Activated CD4-positive, CD25-positive, alpha-beta regulatory T cell treated with anti-CD3 and anti-CD28 coated beads, Interleukin-2, amount 50 U/mL, for 24 hours (primary cell): ENCODE data around the gene BNIP1.

Source experiments
- ATAC-seq, 2 donors: fragments of 150-1000 bp; cut with Tn5 transposase; one replicate each; pipeline ENCODE4 v1.10.0; 2021; ENCODE audit warnings: mild to moderate bottlenecking in 1 of 2, moderate library complexity in 1 of 2

The BNIP1 gene

DNA sequence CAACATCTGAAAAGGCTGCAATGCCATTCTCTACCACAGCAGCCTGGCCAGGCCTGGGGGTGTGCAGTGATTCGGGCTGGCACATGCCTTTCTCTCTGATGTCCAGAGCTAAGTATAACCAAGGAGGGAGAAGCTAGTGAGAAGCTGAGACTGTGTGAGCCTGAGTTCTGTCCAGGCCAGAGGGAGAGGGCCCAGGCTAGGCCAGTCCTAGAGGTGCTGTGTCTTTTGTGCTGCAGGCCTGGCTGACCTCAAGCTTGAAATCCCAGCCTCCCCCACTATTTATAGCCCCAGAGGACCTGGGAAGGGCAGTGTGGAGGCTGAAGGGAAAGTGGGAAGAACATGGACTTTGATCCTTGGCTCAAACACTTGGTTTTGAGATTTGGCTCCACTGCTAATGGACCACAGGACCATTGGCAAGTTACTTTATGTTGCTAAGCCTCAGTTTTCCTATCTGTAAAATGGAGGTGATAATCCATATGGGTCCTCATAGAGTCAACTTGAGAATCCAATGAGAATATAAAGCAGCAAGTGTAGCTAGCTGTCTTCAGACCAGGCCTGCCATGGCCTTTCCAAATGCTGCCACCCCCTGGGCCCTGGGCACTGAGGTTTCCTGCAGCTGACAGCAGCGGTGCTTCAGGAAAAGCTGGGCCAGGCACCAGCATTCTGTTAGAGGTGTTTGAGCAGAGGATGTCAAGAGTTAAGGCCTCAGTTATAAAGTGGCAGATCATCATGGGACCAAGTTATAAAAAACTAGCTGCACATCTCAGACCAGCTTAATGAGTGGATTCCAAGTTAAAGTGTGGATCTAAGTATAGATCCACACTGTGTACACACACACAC lies 21.1 kb downstream of the BNIP1 start:
- ATAC-seq, result no peak

DNA sequence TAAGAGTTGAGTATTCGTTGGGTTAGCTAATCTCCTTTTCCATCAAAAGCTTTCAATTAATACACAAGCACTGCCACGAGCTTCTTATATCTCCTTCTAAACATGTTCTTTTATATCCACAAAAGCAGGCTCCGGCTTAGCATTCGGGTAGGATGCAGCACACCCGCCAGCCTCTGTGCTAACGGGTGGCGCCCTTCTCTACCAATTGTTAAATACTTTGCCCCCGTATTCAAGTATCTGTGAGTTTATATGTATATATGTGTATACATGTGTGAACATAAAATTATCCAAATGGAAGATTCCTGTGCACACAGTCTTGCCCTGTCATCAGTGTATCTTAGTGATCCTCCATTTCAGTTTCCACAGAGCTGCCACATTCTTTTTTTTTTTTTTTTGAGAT lies 27.8 kb downstream of the BNIP1 start:
- no peak for ATAC-seq

DNA sequence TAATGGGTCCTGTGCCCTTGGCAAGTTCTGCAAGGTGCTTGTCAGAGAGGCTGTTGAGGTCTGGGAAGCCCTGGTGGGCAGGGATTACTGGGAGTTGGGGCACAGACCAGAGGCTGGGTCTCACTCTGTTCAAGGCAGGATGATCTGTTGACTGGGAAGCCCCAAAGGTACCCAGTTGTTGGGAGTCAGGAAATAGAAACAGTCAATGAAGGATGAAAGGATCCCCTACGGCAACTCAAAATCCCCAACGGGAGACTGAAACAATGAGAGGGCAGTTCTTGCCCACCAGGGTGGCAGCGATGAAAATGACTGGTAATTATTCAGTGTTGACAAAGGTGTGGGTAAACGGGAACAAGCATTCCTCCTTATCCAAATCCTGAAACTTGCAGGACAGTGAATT lies 31.2 kb downstream of the BNIP1 start:
- no peak for ATAC-seq

DNA sequence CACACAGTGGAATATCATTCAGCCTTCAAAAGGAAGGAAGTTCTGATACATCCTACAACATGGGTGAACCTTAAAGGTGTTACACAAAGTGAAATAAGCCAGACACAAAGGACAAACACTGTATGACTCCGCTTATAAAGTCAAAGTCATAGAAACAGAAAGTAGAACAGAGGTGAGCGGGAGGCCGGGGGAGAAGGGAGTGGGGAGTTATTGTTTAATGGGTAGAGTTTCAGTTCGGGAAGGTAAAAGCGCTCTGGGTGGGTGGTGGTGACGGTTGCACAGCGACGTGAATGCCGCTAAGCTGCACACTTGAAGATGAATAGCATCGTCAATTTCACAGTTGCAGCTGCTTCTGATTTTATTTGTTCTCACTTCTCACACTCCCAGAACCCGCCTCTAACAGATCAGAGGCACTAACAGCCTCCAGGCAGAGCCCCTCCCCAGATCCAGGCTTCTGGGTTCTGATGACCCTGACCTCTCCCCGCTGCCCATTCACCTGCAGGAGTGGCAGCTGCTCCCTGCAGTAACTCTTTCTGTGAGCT lies 34.1 kb downstream of the BNIP1 start:
- ATAC-seq, result peak in 1 of 2 donors; percentile 13

DNA sequence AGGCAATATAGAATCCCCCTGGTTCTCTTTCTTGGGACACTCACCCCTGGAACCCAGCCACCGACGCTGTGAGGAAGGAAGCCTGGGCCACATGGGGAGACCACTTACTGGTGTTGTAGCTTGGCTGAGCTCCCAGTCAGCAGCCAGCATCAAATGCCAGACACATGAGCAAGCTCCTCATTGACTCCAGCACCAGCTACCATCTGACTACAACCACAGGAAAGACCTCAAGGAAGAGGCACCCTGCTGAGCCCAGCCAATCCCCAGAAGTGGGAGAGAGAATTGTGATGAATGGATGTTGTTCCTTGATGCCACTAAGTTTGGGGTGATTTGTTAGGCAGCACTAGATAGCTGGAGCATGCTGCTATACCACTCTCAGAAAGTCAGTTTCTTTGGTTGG lies 36.0 kb downstream of the BNIP1 start:
- ATAC-seq, result no peak

DNA sequence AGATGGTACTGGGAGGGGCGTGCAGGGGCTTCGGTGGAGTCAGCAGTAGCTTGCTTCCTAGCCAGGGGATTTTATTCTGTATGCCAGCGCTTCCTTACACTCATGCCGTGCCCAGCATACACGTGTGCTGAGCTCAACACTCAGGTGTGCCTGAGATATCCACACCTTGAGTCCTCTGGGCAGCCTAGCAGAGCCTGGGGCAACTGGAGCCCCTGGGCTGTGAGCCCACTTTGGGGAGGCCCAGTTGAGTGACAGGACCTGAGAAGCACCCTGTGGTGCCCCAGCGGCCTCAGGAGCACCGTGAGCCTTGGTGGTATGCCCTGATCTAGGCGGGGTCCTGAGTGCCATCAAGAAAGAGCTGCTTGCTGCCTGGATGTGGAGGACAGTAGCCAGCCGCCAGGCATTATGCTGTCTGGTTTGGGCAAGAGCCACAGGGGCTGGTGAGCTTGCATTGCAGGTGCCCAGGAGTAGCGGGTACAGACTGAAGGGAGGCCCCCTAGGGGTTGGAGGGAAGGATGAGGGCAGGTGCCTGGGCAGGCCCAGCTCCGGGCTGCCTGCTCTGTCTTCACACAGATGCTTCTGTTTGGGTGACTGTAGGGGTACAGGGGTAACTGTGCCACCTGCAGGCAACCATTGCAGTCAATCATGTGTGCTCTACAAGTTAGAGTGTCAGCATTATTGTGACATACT lies 42.9 kb downstream of the BNIP1 start:
- ATAC-seq, result peak in 1 of 2 donors; percentile 55

DNA sequence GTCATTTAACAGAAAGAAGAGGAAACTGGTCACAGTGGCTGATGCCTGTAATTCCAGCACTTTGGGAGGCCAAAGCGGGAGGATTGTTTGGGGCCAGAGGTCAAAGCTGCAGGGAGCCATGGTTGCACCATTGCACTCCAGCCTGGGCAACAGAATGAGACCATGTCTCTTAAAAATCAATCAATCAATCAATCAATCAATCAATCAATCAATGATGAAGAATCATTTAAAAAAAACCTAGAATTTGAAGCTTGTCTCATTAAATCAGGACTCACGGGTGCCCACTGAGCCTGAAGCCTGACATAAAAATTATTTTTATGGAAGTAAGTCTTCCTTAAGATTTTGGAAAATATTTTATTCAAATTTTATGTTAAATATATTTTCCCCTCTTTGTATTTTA lies 43.9 kb downstream of the BNIP1 start:
- no peak for ATAC-seq

DNA sequence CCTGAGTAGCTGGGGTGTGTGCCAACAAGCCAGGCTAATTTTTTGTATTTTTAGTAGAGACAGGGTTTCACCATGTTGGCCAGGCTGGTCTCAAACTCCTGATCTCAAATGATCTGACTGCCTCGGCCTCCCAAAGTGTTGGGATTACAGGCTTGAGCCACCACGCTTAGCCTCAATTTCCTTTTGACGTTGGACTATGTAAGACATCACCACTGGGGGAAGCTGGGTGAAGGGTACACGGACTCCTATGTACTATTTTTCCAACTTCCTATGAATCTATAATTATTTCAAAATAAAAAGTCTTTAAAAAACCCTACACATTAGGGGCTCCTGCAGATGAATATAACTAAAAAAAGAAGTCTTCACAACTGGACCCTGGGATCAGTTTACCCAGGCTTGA lies 46.7 kb downstream of the BNIP1 start:
- ATAC-seq, result no peak

DNA sequence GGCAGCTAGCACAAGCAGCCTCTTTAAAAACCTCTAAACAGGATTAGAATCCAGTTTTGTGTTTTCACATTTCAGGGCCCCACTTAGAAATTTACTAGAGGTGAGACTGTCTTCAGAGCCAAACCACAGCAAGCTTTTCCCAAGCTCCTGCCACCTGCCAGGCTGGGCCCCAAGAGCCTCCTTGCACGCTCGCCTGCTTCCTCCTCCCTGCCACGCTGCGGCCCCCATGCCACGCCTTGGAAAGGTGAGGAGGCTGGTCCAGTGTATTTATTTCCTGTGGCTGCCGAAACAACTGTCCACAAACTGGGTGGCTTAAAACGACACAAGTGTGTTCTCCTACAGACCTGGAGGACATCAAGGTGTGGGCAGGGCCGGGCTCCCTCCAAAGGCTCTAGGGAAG lies 47.2 kb downstream of the BNIP1 start:
- ATAC-seq, result no peak

DNA sequence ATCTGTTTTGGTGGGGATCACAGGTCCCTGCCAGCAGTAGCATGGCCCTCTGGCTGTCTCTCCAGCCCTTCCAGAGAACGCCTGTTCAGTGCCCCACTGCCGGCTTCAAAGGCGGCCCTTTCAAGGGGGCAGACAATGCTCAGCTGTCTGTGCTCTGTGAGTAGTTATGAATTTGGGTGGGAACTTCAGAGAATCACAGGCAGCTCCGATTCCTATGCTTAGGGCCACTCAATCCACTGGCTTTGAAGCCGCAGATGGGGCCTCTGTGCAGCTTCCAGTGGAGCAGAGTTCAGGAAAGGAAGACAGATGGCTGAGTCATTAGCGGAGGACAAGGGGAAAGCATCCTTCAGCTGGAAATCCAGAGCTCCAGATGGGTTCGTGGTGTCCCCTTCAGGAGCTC lies 48.2 kb downstream of the BNIP1 start:
- ATAC-seq, result no peak

DNA sequence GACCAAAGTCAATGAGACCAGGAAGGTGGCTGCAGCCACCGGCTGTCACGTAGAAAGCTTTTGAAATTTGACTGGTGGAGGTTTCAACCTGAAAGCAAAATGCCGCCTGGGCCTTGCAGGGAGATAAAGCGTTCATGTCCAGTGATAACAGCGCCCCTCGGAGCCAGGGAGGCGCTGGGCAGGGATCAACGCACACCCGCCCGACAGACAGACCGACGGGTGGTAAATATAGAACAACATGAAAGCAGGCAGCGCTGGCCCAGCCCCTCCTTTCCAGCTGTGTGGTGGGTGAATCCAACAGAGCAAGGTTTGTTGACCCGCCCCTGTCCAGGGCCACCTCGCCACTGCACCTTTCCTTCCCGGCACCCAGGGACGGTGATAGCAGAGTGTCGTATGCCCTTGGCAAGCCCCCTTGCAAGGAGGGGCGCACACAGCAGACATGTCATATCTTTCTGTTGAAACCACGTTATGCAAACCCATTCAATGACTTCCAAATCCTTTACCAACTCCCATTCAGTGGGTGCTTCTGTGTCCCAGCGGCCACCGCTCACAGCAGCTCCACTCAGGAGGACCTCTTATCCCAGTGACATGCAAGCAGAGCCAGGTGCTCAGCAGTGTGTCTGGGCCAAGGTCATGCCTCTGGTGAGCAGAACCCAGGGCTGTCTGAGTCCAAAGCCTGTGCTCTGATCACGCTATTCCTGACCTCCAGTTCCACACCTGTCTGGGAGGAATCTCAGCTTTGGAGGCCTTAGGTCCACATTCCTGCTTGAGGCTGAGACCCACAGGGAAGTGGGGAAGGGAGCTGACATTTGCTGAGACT lies 52.0 kb downstream of the BNIP1 start:
- ATAC-seq, result no peak

DNA sequence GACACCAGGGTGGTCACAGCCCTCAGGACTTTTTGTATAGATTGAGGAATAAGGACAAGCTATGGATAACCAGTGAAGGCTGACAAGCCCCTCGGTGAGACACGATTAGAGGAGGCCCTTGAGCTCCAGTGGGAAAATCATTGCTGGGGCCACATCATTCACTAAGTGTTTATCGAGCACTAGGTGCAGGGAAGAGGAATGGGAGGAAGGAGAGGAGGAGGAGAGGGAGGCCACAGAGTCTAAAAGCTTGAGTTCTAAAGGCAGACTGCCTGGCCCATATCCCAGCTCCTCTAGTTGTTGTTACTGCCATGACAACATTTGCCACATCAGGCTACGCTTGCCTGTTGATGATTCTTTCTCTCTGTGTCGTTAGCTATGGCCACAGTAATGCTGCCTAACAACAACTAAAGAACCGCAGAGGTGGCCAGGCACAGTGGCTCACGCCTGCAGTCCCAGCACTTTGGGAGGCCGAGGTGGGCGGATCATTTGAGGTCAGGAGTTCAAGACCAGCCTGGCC lies 53.1 kb downstream of the BNIP1 start:
- no peak for ATAC-seq

DNA sequence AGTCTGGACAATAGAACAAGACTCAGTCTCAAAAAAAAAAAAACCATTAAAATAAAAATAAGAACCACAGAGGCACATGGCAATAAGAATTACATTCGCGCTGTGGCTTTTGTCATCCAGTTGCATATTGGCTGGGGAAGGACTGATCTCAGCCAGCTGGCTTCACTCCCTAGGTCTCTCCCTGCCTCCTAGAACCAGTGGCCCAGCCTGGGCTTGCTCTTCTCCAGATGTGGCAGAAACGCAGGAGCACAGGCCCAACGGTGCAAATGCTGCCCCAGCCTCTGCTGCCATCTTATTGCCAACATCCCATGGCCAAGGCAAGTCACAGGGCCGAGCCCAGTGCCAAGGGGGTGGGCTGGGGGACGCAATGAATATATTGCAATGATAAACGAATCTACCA lies 53.7 kb downstream of the BNIP1 start:
- no peak for ATAC-seq

DNA sequence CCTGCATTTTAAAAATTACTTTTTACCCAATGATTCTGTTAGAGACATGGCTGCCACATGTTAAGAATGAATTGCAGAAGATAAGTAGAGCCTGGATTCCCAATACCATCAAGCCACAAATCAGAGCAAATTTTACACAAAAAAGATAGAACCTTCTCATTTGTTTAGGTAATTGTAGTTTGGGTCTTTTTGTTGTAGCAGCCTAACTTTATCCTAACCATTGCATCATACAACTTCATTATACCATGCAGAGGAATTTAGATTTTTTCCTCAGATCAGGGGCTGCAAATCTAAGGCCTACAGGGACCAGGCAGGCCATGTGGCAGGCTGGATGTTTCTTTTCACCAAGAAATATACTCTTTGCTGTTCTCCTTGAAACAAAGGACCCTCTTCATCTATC lies 56.0 kb downstream of the BNIP1 start:
- ATAC-seq, result no peak

DNA sequence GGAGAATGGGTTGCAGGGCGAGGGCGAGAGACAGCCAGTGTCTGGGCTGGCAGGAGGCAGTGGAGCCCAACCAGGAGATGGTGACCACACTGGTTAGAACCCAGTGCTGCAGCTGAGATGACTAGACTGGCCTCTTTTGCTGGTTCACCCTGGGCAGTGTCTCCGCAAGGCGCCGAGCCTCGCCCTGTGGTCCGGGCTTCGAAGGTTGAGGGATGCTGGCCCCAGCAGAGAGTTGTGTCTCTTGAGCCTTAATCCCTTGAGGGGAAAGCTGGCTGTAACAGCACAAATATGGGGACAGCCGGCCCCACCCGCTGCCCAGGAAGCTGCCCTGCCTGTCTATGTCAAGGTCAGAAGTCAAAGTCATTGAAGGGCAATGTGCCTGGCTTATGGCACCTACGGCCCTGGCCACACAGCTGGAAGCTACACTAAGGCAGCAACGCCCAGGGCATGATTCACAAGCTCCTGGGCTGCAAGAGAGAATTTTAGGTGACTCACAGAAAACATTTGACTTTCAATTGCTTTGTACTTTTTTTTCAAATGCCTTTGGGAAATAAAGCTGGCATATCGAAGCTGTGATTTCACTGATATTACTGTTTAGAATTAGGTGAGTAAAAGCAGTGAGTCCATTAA lies 57.4 kb downstream of the BNIP1 start:
- ATAC-seq, result no peak

DNA sequence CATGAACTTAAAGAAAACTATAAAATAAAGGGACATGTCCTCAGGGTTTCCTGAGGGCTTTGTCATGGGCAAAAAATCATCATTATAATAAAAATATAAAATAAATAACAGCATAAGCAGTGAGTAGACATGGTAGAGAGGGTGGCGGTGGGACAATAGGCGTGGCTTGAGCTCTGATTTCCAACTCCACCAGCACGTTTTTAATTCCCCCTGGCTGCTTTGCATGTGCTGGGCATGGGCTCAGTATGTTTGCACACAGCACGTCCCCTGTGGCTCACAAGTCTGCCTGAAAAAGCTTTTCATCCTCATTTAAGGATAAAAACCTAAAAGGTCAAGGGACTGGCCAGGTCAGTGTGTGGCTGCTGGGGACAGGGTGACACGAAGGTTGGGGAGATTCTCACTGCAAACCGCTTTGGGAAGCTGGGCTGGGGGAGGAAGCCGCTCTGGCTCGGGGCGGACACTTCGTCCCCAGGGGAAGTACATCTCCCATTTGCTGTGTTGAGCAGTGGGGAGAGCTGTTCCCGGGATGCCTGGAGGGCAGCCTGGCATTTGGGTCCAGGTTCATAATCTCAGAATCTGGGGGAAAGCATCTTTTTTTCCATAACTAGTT lies 58.0 kb downstream of the BNIP1 start:
- ATAC-seq, result no peak

DNA sequence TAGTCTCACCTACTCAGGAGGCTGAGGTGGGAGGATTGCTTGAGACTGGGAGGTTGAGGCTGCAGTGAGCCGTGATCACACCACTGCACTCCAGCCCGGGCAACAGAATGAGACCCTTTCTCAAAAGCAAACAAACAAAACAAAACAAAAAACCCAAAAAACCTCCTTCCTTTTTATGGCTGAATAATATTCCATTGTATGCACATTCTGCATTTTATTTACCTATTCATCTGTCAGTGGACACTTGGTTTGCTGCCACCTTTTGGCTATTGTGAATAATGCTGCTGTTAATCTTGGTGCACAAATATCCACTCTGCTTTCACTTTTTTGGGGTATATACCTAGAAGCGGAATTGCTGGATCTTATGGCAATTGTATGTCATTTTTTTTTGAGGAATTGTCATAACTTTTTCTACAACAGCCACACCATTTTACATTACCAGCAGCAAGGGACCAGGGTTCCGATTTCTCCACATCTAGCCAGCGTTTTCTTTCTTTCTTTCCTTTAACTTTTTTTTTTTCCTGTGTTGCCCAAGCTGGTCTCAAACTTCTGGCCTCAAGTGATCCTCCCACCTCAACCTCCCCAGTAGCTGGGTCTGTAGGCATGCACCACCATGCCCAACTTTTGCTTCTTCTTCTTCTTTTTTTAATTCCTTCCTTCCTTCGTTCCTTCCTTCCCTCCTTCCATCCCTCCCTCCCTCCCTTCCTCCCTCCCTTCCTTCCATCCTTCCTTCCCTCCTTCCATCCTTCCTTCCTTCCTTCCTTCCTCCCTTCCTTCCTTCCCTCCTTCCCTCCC lies 60.1 kb downstream of the BNIP1 start:
- no peak for ATAC-seq

DNA sequence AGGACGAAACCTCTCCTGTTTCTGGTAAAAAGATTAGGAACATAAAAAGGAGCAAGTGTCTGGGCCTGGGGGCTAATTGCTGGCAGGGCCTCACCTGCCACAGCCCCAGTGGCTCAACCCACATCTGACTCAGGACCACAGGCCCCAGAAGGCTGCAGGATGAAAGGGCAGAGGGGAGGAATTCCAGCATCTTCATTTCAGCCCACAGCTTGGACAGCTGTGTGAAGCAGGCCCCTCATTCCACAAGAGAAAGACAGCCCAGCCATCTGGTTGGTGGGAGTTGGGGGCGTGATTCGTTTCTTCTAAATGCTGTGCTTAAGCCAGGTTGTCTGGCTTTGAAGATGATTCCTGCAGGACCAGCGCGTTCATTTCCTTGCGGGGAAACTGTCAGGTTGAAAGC lies 61.6 kb downstream of the BNIP1 start:
- no peak for ATAC-seq

DNA sequence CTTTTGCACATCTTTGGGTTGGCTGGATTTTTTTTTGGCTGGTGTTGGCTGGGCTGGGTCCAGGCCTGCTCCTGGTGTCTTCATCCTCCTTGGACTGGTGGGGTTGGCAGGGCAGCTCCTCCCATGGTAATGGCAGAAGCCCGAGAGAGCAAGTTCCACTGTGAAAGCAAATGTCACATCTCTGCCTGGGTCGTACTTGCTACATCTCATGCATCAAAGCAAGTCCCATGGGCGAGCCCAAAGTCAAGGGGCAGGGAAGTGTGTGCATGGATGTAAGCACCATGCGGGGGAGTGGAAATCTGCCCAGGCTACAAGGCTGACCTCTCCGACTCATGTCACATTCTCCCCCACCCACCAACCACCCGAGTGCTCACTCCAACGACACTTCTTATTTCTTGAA lies 64.0 kb downstream of the BNIP1 start:
- ATAC-seq, result no peak

DNA sequence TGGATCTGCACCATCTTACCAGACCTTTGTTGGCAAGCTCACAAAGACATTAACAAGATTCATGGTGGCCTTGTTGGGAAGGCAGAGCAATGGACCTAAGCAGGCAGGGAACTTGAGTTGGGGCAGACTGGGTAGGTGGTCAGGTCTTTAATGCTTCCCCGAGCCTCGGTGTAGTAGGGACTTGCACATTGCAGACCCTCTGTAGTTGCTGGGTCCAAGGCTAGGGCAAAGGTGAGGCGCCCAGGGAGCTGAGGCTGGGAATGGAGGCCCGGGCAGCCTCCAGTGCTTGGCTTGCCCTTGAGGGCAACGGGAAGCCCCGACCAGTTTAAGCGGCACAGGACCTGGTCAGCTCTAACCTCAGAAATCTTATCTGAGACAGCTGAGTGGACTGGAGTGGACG lies 66.5 kb downstream of the BNIP1 start:
- no peak for ATAC-seq

DNA sequence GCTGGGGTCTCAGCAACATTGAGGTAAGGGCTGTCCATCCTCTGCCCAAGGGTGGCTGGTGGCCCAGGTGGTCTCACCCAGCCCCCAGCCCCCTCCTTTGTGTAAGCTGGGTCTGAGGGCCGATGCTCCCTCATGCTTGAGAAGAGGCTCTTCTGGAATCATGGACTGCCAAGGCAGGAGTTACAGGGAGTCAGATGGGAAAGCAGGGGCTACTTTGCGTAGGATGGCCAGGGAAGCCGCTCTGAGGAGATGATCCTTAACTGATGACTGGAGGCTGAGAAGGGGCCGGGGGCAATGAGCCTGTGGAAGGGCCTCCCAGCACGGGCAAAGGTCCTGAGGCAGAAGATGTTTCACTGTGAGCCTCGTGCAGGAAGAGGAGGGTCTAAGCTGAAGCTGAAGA lies 67.0 kb downstream of the BNIP1 start:
- ATAC-seq, result no peak
